GM10248 (cell line): ENCODE results near the gene KAZN.

Experiments
- CTCF ChIA-PET: fragments of 300-600 bp; sonication (Branson Sonifier 250); formaldehyde crosslinking; extraction: SDS; loops from one replicate; lab custom pipeline; 2021; ENCODE audit warnings: antibody characterized with exemption; lab: Yijun Ruan, JAX
- POLR2A ChIA-PET: fragments of 350-650 bp; sonication (Branson Sonifier 250); formaldehyde crosslinking; extraction: SDS; loops from one replicate; lab custom pipeline; 2020; ENCODE audit warnings: antibody characterized with exemption; lab: Yijun Ruan, JAX
- DNase-seq: peaks from one replicate; pipeline ENCODE4 v3.0.0; 2012; ENCODE audit errors: extremely low spot score
- TF ChIP-seq, protein P1 (sequence below): IDR thresholded peaks from 2 replicates; pipeline ENCODE4 v1.5.1; 2012; ENCODE audit warnings: mild to moderate bottlenecking, low read depth; ENCODE audit errors: extremely low read depth, missing control alignments, control extremely low read depth

KAZN gene

DNA sequence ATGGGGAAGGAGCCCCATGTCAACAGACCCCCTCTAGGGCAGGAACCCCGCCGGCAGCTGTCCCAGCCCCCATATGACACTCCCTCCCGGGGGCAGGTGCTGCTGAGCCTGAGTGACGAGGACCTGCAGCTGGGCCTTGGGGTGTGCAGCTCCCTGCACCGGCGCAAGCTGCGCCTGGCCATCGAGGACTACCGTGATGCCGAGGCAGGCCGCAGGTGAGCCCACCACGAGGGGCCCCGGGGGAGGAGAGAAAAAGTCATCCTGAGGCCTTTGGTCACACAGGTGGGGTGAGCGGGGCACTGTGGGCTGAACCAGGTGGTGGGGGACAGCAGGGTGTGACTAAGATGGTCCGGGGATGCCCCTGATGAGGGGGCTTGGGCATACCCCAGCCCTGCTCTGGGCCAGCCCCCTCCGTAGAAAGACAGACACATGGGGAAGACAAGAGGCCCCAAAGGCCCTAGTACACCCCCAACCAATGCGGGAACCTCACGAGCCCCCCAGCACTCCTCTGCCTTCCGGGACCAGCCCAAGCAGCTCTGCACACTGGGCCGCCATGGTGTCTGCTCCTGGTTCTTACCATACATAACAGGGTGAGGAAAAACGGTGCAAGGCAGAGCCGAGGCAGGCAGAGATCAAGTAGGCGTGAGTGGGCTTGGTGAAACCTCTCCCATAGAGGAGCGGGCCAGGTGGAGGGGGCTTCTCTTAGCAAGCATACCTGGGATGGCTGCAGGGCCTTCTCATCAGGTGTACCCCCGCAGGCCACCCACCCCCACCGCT lies 496.4 kb downstream of the KAZN start:
- ChIA-PET POLR2A (no interaction called here), CTCF (no interaction called here)
- TF ChIP-seq, protein P1, sequence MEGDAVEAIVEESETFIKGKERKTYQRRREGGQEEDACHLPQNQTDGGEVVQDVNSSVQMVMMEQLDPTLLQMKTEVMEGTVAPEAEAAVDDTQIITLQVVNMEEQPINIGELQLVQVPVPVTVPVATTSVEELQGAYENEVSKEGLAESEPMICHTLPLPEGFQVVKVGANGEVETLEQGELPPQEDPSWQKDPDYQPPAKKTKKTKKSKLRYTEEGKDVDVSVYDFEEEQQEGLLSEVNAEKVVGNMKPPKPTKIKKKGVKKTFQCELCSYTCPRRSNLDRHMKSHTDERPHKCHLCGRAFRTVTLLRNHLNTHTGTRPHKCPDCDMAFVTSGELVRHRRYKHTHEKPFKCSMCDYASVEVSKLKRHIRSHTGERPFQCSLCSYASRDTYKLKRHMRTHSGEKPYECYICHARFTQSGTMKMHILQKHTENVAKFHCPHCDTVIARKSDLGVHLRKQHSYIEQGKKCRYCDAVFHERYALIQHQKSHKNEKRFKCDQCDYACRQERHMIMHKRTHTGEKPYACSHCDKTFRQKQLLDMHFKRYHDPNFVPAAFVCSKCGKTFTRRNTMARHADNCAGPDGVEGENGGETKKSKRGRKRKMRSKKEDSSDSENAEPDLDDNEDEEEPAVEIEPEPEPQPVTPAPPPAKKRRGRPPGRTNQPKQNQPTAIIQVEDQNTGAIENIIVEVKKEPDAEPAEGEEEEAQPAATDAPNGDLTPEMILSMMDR: no peak
- no peak for DNase-seq

DNA sequence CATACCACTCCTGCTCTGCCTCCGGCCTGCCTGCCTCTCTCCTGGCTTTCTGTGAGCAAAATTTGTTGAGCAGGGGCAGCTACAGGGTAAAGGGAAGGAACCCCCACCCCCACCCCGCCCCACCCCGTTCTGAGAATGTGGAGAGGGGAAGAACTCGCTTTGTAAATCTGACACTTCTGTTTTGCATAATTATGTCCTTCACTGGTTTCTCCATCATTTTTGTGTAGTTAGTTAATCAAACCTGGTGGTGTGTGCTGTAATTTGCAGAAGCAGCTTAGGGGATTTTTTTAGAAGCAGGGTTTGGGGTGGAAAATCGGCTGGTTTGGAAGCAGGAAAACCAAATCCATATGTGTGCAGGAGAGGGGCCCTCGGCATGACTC lies 497.0 kb downstream of the KAZN start:
- POLR2A ChIA-PET: no interaction called here
- CTCF ChIA-PET: no interaction called here
- TF ChIP-seq, protein P1: no peak
- no peak for DNase-seq

DNA sequence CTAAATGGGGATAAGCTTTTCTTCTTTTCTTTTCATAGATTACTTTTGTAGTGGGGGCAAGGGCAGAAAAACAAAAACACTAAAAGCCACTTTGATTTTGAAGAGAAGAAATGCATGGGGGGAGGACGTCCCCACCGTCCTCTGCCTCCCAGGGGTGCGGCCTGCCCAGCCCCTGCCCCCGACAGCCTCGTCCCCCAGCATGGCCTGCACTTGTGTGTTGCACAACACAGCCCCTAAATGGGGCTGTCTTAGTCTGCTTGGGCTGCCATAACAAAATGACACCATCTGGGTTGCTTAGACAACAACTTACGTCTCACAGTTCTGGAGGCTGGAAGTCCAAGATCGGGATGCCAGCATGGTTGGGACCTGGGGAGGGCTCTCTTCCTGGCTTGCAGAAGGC lies 497.8 kb downstream of the KAZN start:
- TF ChIP-seq, protein P1: no peak
- no peak for DNase-seq
- ChIA-PET POLR2A (no interaction called here), CTCF (no interaction called here)

DNA sequence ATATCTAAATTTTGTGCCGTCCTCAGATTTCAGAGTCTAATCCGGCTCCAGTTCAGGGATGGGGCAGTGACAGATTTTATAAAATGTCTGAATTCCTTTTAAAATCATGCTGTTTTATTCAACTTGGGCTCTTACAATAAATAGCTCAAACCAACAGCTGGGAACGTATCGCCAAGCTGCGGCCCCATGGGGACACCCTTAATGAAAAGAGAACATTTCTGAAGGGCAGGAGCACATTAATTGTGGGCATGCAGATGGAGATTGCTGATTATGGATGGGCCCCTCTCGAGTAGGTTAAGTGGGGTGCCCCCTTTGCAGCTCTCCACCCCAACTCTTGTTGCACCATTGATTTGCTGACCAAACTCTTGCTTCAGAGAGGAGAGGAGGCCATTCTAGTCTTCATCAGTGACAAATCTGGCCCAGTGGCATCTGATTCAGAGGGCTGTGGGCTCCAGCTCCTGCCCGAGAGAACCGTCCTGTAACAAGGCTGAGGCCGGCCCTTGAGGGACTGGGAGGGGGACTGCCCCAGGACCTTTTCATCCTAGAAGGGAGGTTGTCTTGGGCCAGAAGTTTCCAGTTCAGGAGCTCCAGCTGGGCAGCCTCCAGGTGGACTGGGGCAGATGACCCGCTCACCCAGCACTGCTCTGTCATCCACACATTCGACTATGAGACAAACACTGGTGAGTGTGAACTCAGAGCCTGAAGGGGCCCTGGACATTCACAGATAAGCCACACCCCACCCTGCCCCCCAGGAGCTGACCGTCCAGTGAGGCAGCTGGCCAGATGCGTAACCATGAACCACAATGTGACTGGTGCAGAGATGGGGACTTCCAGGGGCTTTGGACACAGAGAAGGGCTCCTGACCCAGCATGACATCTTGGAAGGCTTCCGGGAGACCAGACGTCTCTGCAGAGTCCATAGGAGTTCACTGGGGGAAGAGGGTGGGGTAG lies 500.0 kb downstream of the KAZN start:
- TF ChIP-seq, protein P1: no peak
- CTCF ChIA-PET: interaction anchor here (0.8 to 3.1 kb wide), 9 partner anchors 8 to 985 kb away, joined by 3 to 11 read pairs (median 3); no protein-coding TSS in a partner anchor
- POLR2A ChIA-PET: no interaction called here

DNA sequence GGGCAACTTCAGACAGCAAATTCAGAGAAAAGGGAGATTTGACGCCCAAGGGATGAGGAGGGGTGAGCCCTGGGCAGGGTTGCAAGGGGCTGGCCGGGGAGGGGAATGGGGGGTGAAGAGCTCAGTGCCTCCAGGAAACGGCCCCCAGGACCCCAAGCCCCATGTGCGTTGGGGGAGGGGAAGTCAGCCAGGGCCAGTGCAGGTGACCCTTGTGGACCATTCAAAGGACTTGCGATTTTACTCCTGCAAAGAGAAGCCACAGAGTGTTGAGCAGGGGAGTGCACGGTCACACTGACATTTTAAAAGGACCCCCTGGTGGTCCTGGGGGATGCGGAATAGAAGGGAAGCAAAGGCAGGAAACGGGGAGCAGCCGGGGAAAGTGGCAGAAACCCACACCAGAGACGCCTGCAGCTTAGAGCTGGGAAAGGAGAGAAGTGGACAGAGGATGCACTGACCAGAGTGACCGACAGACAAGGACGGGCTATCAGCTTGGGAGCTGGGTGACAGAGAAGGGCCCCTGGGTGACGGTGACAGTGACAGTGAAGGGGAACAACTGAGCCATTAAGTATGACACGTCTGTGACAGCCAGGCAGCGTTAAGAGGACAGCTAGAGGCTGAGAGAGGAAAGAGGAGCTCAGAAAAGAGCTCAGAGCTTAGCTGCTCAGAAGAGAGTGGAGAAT lies 501.1 kb downstream of the KAZN start:
- ChIA-PET CTCF (interaction anchor here (0.8 to 3.1 kb wide), 10 partner anchors 9 to 986 kb away, joined by 3 to 11 read pairs (median 3); no protein-coding TSS in a partner anchor), POLR2A (no interaction called here)
- DNase-seq: no peak
- TF ChIP-seq, protein P1: no peak

More for the DNA sequence above, 500.0 kb downstream of the KAZN start:
- no peak for DNase-seq

DNA sequence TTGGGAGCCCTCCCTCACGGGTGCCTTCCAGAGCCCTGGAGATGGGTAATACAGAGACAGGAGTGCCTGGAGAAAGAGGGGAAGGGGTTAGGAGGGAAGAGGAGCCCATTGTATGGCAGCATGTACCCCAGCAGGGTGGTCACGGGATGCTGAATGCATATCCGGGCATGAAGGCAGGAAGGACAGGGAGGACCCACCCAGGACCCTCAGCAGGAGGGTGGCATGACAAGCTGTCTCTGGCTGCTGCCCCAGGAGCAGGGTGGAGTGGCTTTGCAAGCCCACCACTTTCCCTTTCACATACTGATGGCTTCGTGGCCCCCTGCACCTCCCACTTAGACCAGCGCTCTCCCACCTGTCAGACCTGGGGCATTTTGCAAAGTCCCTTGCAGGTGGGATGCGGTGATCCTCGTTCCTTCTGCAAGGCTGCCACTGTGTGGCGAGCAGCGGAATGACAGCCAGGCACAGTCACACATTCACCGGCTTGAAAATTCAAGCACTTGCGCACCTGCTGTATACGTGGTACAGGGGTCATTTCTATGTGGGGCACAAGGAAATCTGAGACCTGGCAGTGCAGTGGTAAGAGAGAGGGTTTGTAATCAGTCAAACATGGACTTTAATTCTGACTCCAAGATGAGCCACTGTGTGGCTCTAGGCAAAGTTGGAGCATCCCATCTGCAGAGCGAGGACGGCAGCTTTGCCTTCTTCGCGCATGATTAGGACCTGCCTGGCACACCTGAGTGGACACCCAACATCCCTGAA lies 501.8 kb downstream of the KAZN start:
- ChIA-PET CTCF (interaction anchor here (0.8 to 3.1 kb wide), 7 partner anchors 8 to 58 kb away, joined by 3 to 11 read pairs (median 3); no protein-coding TSS in a partner anchor), POLR2A (no interaction called here)
- peak; percentile 73 for DNase-seq
- TF ChIP-seq, protein P1: peak; percentile 96
